Measurements from ENCODE around the gene KIF21A.
"Not testable (repeated sequence)": the region's sequence is repeated elsewhere in the genome, so short reads cannot be mapped to it uniquely, and the experiment has no call there.

KIF21A gene

GRCh38 chr12:39443081-39443928 lies at the start of gene KIF21A:
Gene KIF21A (minus strand): TSS chr12:39443120. CDS start chr12:39442970, 150 bp downstream.
- in situ Hi-C loops (cut with MboI; ENCODE audit: low sequenced_read_pairs) = no loop called here

- in situ Hi-C loops (cut with MboI; ENCODE audit: low sequenced_read_pairs) = no loop called here
These were observed 47.8 kb upstream of the KIF21A start for GRCh38 chr12:39490500-39491282.

- in situ Hi-C loops (cut with MboI; ENCODE audit: low sequenced_read_pairs) = no loop called here
These were observed 40.7 kb upstream of the KIF21A start for GRCh38 chr12:39483597-39483996.

- in situ Hi-C loops (cut with MboI; ENCODE audit: low sequenced_read_pairs) = no loop called here
These were observed 40.1 kb upstream of the KIF21A start for GRCh38 chr12:39483042-39483441.

GRCh38 chr12:39476894-39477293 lies 34.0 kb upstream of the KIF21A start:
- in situ Hi-C loops (cut with MboI; ENCODE audit: low sequenced_read_pairs) = no loop called here

- in situ Hi-C loops (cut with MboI; ENCODE audit: low sequenced_read_pairs) = no loop called here
These were observed 33.2 kb upstream of the KIF21A start for GRCh38 chr12:39476121-39476520.

GRCh38 chr12:39475136-39475535 lies 32.2 kb upstream of the KIF21A start:
- in situ Hi-C loops (cut with MboI; ENCODE audit: low sequenced_read_pairs) = not testable (repeated sequence)

- in situ Hi-C loops (cut with MboI; ENCODE audit: low sequenced_read_pairs) = no loop called here
These were observed 24.5 kb upstream of the KIF21A start for GRCh38 chr12:39467432-39467870.

GRCh38 chr12:39464976-39465695 lies 22.2 kb upstream of the KIF21A start:
- in situ Hi-C loops (cut with MboI; ENCODE audit: low sequenced_read_pairs) = no loop called here

GRCh38 chr12:39461059-39461458 lies 18.1 kb upstream of the KIF21A start:
- in situ Hi-C loops (cut with MboI; ENCODE audit: low sequenced_read_pairs) = no loop called here

- in situ Hi-C loops (cut with MboI; ENCODE audit: low sequenced_read_pairs) = no loop called here
These were observed 16.1 kb upstream of the KIF21A start for GRCh38 chr12:39459027-39459434.

- in situ Hi-C loops (cut with MboI; ENCODE audit: low sequenced_read_pairs) = no loop called here
These were observed 9.1 kb upstream of the KIF21A start for GRCh38 chr12:39451977-39452376.

GRCh38 chr12:39448038-39448437 lies 5.1 kb upstream of the KIF21A start:
- in situ Hi-C loops (cut with MboI; ENCODE audit: low sequenced_read_pairs) = no loop called here

GRCh38 chr12:39443929-39444209 lies 949 bp upstream of the KIF21A start:
- in situ Hi-C loops (cut with MboI; ENCODE audit: low sequenced_read_pairs) = no loop called here

- in situ Hi-C loops (cut with MboI; ENCODE audit: low sequenced_read_pairs) = no loop called here
These were observed 164 bp downstream of the KIF21A start for GRCh38 chr12:39442831-39443080.

GRCh38 chr12:39441963-39442830 lies 723 bp downstream of the KIF21A start:
- in situ Hi-C loops (cut with MboI; ENCODE audit: low sequenced_read_pairs) = no loop called here

GRCh38 chr12:39441189-39441962 lies 1.5 kb downstream of the KIF21A start:
- in situ Hi-C loops (cut with MboI; ENCODE audit: low sequenced_read_pairs) = no loop called here

GRCh38 chr12:39440781-39441180 lies 2.1 kb downstream of the KIF21A start:
- in situ Hi-C loops (cut with MboI; ENCODE audit: low sequenced_read_pairs) = no loop called here

- in situ Hi-C loops (cut with MboI; ENCODE audit: low sequenced_read_pairs) = no loop called here
These were observed 2.8 kb downstream of the KIF21A start for GRCh38 chr12:39440101-39440500.

- in situ Hi-C loops (cut with MboI; ENCODE audit: low sequenced_read_pairs) = no loop called here
These were observed 7.4 kb downstream of the KIF21A start for GRCh38 chr12:39435531-39435930.
